NCI-H2107 (cell line): Measurements from ENCODE around the gene ARHGEF1.
"Not testable (repeated sequence)": the region's sequence is repeated elsewhere in the genome, so short reads cannot be mapped to it uniquely, and the experiment has no call there.

Experiments used
- DNase-seq: peaks from one replicate; lab custom pipeline; 2025; lab: John Stamatoyannopoulos, UW

ARHGEF1 gene

DNA sequence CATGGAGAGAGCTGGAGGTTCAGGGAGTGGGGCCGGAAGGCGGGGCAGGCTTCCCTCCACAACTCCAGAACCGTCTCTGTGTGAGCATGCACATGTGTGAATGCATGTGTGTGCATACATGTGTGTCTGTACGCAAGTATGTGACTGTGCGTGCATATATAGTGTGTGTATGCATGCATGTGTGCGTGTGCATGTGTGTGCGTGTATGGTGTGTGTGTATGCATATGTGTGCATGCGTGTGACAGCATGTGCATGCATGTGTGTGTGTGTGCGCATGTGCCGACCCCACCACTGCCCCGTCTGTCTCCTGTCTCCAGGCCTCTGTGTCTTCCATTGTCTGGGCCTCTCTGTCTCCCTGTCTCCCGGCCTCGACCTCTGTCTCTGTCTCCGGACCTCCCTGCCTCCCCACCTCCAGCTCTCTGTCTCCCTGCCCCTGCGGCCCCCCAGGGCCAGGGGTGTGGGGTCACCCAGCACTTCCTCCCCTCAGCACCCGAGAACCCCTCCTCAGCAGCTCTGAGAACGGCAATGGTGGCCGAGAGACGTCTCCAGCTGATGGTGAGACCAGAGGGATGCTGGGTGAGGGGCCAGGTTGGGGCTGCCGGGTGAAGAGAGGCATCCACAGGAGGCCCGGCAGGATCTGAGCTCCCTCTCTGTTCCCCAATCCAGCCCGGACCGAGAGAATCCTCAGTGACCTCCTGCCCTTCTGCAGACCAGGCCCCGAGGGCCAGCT, 22.5 kb downstream of the ARHGEF1 start:
- no peak for DNase-seq

DNA sequence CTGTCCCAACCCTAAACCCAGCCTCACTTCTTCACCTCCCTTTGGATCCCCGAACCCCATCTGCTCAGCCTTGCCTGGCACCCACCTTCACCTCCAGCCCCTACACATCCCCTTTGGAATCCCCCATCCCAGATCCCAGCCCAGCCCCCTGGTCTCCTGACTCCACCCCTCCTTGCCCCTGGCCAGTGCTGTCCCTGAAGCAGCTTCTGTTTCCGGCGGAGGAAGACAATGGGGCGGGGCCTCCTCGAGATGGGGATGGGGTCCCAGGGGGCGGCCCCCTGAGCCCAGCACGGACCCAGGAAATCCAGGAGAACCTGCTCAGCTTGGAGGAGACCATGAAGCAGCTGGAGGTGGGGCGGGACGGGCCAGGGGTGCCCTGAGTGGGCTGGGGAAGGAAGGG, 23.3 kb downstream of the ARHGEF1 start:
- no peak for DNase-seq

DNA sequence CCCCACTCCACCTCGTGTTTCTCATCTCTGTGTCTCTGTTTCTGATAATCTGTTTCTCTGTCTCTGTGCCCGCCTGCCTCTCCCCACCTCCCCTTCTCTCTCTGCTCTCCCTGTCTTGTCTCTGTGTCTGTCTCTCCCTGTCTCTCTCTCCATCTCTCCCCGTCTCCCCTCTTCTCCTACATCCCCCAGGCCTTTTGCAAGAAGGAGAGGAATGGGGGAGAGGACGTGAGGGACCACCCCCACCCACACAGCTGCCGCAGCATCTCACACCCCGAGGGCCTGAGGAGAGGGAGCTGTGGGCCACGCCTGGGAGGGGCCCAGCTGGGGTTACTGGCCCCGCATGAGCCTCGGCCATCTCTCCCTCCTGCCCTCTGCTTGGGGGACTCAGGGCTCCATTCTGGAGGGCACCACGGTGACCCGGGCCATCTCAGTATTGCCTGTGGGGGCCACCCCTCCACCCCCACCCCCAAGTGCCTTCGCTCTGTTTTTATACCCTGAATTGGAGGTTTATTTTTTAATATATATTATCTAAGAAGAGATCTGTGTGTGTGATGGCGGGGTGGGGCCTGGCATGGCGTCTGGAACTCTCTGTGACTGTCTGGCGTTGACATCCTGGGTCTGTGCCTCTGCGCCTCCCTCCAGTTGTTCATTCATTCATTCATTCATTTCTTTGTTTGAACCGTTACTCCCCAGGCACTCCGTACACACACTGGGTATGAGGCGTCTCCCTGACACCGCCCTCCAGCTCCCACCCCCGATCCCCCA, 24.1 kb downstream of the ARHGEF1 start:
- DNase-seq, result no peak

DNA sequence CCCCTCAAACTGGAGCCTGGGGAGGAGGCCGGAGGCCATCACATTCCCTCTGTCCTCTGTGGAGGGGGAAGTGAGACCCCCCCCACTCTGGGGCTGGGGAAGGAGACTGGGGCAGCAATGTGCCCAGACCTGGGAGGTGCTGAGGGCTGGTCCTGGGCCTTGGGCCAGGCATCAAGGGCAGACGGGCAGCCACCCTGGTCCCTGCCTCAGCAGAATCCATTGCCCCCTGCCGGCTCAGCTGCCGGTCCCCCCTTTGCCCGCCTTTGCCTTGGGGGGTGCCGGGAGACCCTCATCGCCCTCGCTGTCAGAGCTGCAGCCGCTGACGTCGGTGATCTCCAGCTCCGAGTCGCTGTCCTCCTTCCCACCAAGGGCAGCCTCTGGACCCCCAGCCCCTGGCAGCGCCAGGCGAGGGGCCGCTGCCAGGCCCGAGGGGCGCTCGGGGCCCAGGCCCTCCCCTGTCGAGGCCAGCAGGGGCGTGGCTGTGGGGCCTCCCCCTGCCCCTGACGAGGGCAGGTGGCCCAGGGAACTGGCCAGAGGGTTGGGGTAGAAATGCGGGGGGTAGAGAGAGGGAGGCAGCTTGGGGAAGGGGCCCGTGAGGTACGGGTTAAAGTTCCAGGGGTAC, 25.1 kb downstream of the ARHGEF1 start:
- DNase-seq, result no peak

DNA sequence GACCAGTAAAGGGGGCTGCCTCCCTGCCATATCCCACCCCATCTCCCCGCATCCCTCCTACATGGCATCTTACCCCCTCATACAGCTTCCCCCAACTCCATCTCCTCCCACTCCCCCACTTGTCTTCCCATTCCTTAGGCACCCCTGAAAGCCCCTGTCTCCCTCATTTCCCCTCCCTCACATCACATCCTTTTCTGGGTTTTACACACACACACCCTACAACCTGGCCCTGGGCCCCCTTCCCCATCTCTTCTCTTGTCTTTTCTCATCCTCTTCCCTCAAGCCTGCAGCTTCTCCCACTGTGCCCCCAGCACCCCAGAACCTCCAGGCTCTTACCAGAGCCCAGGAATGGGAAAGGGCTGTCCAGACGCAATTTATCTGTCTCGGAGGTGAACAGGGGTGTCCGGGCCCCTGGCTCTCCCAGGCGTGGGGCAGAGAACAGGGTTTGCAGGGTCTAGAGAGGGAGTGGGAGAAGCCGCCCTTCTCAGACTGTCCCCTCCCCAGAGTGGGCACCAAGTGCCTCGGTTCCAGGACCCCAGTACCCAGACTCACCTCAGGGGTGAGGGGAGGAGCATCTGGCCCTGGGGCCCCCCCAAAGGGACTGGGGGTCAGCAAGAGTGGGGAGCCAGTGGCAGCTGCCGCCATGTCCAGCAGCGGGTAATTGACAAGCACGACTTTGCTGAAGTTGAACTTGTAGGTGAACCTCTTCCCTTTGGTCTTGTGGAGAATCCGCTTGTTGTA, 25.9 kb downstream of the ARHGEF1 start:
- no peak for DNase-seq

DNA sequence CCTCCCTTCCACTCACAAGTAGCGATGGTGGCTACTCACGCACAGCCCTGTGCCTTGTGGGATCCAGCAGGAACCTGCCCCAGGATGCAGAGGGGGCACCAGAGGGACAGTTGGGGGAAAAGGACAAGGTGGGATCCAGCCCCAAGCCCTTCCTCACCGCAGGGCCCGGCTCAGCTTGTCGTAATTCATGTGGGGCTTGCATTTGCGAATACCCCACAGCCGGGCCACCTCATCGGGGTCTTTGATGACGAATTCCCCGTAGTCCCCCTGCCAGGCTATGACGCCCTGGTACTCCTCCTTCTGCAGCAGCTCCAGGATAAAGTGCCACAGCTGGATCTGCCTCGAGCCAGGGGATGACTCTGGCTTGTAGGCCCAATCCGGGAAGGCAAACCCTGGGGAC, 26.7 kb downstream of the ARHGEF1 start:
- DNase-seq, result no peak

DNA sequence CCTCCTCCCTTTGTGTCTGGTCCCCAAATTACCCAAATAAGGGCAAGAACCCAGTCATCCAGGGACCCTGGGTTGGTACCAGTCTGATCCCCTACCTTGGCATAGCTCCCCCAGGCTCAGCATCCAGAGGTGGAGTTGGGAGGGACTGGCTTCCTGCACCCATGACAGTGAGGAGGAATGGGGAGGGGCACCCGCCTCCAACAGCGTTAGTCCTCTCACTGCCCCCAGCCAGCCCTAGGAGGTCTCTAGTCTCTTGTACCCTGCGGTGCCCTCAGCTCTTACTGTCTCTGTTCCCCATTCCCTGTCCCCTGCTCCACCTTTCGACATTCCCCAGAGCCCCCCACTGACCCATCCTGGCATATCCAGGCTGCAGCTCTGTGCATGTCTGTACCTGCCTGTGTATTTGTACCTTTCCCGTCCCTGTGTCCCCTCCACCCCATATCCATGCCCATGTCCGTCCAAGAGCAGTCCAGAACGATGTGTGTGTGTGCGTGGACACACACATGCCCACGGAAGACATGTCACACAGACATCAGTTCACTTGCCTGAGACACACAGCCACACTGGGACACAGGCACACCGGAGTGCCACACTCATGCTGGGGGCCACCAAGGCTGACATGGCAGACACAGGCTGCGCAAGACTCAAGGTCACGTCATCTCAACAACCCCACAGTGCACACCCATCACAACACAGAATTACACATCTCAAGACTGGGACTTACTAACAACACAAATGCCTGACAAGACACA, 27.4 kb downstream of the ARHGEF1 start:
- DNase-seq, result no peak

DNA sequence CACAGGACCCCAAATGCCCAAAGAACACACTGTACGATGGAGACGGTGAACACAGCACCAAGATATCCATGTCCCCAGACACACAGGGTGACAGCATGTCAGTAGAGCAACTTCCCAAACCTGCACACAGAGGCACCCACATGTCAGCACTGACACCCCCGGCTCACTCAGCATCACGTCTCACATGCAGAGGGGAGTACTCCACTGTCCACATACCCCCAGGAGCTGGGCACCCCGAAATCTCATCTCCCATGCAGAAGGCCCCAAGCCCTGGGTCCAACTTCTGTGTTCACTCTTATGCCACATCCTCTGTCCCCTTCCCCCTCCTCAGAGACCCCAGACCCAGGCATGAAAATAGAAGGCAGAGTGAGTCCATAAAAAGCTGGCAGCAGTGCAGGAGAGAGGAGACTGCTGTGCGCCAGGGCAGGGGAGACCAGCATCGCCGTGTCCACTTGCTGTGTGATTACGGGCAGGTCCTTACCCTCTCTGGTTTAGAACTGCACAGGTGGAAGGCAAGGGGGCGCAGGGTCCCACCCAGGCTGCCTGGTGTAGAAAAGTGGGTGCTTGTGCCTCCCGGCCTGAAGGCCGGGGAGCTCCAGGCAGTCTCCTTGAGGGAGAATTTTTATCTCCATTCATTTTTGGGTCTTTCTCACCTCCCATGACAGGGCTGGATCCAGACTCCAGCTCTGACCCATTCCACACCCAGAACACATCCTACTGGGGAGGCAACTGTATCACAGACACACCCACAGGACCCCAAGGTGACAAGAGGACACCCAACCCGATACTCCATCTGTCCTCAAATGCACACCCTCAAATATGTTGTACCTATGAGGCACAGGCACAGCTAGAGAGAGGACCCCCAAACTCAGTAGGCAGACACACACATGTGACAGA, 28.3 kb downstream of the ARHGEF1 start:
- DNase-seq, result no peak

DNA sequence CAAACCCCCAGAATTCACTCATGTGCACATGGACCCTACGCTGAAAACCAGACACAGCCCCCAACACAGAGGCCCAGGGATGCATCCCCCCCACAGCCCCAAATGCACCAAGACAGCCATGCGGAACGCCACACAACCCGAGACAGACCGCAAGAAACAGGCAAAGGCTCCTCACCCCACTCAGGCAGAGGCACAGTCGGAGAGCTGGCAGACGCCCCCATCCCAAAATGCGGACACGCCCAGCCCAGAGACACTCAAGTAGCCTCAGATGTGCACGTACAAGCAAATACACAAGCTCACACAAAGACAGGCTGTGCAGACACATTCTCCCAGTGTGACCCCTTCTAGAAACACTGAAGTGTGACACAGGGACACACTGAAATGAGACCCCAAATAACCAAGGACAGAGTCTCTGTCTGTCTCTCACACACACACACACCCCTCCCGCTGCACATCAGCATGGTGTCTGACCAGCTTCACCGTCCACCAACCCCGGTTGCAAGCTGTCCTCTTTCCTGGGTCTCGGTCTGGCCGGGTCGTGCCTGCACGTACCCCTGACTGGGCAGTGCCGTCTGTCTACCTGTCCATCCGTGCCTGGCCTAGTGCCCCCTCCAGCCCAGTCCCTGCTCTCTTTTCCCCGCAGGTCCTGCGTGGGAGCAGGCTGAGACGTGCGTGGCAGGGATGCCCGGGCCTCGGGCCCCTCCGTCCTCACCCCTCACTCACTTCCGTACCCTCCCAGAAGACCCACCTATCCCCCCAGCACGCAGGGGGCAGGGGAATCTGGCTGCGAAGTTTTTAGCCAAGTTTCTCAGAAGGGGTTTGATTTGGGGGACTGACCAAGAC, 29.1 kb downstream of the ARHGEF1 start:
- DNase-seq, result no peak

DNA sequence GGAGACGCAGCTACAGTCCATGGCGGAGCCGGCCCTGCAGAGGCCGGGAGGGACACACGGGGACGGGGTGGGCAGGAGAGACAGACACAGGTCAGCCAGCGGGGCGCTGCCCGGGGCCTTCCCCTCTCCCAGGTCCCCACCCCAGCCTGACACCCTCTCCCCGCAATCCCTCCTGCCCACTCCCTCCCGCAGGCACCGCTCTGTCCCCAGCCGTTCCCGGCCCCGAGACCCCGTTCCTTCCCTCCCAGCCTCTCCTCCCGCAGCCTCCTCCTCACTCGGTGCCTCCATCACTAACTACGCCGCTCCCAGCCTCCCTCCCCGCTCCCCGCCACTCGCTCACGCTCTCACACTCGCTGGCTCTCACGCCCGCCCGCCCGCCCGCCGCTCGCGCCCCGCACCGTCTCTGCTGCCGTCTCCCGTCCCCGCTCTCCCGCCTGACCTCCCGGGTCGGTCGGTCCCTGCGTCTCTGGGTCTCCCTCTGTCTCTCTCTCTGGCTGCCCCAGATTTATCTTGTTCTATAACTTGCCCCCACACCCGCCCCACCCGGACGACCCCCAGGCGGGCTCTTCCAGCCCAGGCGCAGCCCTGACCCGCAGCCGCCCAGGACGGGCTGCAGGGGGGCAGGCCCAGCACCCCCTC, 30.0 kb downstream of the ARHGEF1 start:
- no peak for DNase-seq

DNA sequence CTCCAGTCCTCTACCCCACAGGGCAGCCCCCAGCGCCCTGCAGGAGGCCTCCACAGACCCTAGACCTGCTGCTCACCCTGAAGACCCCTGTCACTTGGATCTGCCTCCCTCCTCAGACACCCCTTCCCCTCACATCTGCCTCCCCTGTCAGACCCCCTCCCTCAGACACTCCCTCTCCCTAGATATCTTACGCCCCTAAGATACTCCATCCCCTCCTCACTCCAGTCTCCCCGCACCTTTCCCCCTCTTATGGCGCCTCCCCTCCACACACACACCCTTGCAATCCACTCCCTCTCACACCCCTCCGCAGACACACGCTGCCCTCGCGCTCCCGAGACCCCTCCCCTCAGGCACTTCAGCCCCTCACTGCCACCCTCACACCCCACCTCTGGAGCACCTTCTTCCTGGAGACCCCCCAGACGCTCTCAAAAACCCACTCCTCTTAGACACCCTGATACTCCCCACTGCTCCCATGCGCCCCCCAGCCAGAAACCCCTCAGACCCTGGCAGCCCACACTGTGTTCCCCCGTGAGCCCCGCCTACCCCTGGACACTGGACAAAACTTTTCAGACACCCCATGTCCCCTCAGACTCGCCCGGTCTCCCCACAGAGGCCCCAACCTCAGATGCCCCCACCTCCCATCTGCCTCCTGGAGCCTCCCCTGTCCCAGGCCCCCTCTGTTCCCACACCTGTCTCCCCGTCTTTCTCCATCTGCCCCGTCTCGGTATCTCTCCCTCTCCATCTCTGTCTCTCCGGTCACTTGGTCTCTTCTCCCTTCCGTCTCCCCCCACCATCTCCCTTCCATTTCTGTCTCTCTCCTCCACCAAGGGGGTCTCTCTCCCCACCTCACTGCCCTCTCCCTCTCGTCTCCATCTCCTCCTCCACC, 30.8 kb downstream of the ARHGEF1 start:
- DNase-seq, result no peak

DNA sequence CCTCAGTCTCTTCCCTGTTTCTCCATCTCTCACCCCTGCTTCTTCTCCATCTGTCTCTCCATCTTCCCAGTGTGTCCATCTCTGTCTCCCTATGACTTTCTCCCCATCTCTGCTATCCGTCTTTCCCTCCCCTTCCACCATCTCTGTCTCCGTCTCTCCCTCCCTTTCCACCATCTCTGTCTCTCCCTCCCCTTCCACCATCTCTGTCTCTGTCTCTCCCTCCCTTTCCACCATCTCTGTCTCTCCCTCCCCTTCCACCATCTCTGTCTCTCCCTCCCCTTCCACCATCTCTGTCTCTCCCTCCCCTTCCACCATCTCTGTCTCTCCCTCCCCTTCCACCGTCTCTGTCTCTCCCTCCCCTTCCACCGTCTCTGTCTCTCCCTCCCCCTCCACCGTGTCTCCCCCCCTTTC, 31.4 kb downstream of the ARHGEF1 start:
- not testable (repeated sequence) for DNase-seq

DNA sequence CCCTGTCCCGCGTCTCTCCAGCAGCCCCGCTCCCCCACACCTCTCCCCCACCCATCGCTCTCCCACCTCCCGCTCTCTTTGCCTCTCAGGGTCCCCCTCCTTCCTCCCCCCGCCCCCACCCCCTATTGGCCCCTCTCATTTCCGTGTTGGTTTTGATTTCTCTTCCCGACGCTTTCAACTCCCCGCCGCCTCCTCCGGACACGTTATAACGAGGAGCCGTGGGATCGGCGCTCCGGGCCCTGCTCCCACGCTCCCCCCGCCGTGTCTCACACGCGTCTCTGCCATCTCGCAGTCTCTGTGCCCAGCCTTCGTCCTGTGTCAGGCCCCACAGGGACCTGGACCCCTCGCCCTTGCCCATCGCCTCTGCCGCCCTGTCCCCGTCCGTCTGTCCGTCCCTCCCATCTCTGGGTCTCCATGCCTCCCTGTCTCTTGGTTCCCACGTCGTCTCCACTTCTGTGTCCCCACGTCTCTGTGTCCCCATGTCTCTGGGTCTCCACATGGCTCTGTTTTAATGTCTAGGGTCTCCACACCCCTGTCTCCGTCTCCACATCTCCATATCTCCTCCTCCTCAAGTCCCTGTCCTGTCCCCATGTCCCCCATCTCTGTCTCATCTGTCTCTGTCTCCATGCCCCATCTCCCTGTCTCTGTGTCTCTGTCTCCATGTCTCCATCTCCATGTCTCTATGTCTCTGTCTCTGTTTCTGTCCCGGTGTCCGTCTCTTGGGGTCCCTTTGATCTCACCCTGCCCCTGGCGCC, 32.2 kb downstream of the ARHGEF1 start:
- DNase-seq, result no peak

DNA sequence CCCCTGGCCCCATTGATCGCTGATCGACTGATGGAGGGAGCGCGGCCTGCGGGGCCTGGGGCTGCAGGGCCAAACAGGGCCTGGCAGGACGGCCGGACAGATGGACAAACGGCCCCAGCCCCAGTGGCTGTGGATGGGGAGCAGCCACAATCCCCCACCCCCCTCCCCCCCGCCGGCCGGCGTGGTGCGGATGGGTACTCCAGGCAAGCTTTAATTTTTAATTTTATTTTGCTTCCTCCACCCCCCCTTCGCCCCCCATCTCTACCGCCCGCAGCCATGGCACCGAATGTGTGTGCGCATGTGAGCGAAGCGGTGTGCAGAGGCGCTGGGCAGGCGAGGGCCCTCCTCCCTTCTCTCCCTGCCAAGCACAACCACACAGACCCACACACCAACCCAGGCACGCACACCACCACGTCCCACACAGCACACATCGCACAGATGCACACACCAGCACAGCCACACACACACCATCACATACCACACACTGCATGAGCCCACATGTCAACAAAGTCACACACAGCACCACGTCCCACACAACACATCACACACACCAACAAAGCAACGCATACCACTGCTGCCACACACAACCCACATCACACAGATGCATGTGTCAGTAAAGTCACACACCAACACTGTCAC, 32.9 kb downstream of the ARHGEF1 start:
- no peak for DNase-seq

DNA sequence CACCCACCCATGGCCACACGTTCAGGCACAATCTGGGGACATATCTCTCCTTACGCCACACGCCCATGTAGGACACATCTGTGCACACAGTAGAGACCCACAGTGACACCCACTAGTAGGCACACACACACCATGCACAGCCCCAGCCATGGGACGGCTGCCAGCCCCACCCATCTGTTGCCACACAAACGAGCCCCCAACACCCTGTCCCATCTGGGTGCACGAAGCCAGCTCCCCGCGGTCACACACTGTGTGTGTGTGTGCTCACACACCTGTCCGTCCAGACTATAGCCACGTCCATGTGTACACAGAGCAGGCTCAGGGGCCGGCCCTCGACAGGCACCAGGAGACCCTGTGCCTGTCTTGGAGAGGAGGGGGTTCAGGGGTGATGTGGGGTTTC, 34.7 kb downstream of the ARHGEF1 start:
- DNase-seq, result no peak

DNA sequence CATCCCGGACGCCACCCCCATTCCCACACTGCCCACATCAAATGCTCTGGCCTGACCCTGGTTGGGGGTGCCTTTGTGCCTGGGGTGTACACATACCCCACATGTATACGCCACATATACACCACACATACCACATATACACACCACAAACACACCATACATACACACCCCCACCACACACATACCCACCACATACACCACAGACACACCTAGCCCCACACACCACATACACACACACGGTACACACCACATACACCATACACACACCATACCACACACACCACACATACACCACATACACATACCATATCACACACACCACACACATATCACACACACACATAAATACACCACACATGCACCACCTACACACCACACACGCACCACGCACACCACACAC, 35.1 kb downstream of the ARHGEF1 start:
- DNase-seq, result no peak

DNA sequence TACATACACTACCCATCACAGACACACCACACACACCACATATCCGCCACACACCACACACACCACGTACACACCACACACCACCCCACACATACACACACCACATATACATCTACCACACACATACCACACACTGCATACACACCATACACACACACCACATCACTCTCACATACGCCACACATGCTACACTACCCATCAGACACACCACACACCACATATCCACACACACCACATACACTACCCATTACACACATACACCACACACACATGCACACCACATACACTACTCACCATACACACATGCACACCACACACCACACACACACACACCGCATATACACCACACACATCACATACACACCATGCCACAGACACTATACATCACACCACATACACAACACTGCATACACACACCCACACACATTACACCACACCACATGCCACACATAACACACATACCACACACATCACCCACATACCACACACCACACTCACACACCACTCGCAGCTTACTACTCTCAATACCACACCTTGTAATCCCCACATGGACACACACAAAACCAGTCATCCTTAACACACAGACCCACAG, 35.8 kb downstream of the ARHGEF1 start:
- no peak for DNase-seq
